Naive thymus-derived CD4-positive, alpha-beta T cell (primary cell): ENCODE results near the gene SPOP. TPM values are rescaled to one million over a fixed set of nuclear protein-coding genes. Genes with fewer than 3 reads are reported as not detected.

Experiments
- ATAC-seq: fragments of 150-1000 bp; cut with Tn5 transposase; 2 replicates; pipeline ENCODE4 v1.10.0; 2021; ENCODE audit warnings: mild to moderate bottlenecking, moderate library complexity
- CTCF ChIA-PET: fragments of 350-600 bp; sonication (Branson Sonifier 250); formaldehyde crosslinking; loops from one replicate; lab custom pipeline; 2021; ENCODE audit warnings: antibody characterized with exemption; lab: Charles Lee
- POLR2A ChIA-PET: fragments of 350-600 bp; sonication (Branson Sonifier 250); formaldehyde crosslinking; loops from one replicate; lab custom pipeline; 2021; ENCODE audit warnings: antibody characterized with exemption, inconsistent platforms; lab: Charles Lee
- DNase-seq, 9 donors: peaks; one replicate each; pipeline versions ENCODE4 v3.0.0 to v3.0.0-alpha.2; 2020 to 2022; ENCODE audit warnings: mixed read lengths in 1 of 9
- H3K27ac ChIP-seq: one replicate; pipeline ENCODE4 v1.7.0; 2013; ENCODE audit warnings: mild to moderate bottlenecking, low read depth, low read length, moderate library complexity
- H3K27me3 ChIP-seq, 2 donors: one replicate each; pipeline ENCODE4 v1.7.0; 2013; ENCODE audit warnings: low read length in 2 of 2, mild to moderate bottlenecking in 2 of 2, moderate library complexity in 2 of 2; ENCODE audit not compliant: control insufficient read depth in 2 of 2, insufficient read depth in 2 of 2
- H3K36me3 ChIP-seq, 3 experiments: 1 replicate in 2 of 3; 2 replicates in 1 of 3; pipeline ENCODE4 v1.7.0; 2013; ENCODE audit warnings: low read length in 3 of 3, mild to moderate bottlenecking in 3 of 3, moderate library complexity in 1 of 3; ENCODE audit not compliant: insufficient read depth in 3 of 3, control insufficient read depth in 2 of 3
- H3K4me1 ChIP-seq, 2 donors: one replicate each; pipeline ENCODE4 v1.7.0; 2013; ENCODE audit warnings: low read length in 2 of 2, mild to moderate bottlenecking in 2 of 2, moderate library complexity in 1 of 2; ENCODE audit not compliant: control insufficient read depth in 2 of 2, insufficient read depth in 2 of 2
- H3K4me3 ChIP-seq: 2 replicates; pipeline ENCODE4 v1.7.0; 2013; ENCODE audit warnings: mild to moderate bottlenecking, low read length
- H3K9me3 ChIP-seq, 3 experiments: 1 replicate in 2 of 3; 2 replicates in 1 of 3; pipeline ENCODE4 v1.7.0; 2013; ENCODE audit warnings: low read length in 3 of 3; ENCODE audit not compliant: control insufficient read depth in 2 of 3
- H3K27ac Mint-ChIP-seq, 9 donors: one replicate each; pipeline ENCODE4 v1.8.0; 2020 to 2022; ENCODE audit warnings: mixed read lengths in 9 of 9, mild to moderate bottlenecking in 8 of 9, moderate library complexity in 5 of 9, inconsistent platforms in 2 of 9
- H3K27me3 Mint-ChIP-seq, 5 donors: one replicate each; pipeline ENCODE4 v1.8.0; 2021 to 2022; ENCODE audit warnings: mixed read lengths in 5 of 5, mild to moderate bottlenecking in 1 of 5
- H3K36me3 Mint-ChIP-seq, 5 donors: one replicate each; pipeline ENCODE4 v1.8.0; 2020 to 2022; ENCODE audit warnings: mixed read lengths in 5 of 5, mild to moderate bottlenecking in 3 of 5, inconsistent platforms in 1 of 5
- H3K4me1 Mint-ChIP-seq, 7 donors: one replicate each; pipeline ENCODE4 v1.8.0; 2020 to 2022; ENCODE audit warnings: mixed read lengths in 7 of 7, mild to moderate bottlenecking in 3 of 7, inconsistent platforms in 1 of 7
- H3K4me3 Mint-ChIP-seq, 10 donors: one replicate each; pipeline ENCODE4 v1.8.0; 2020 to 2022; ENCODE audit warnings: mild to moderate bottlenecking in 10 of 10, mixed read lengths in 10 of 10, moderate library complexity in 6 of 10, inconsistent platforms in 2 of 10
- H3K9me3 Mint-ChIP-seq, 11 donors: one replicate each; pipeline ENCODE4 v1.8.0; 2020 to 2022; ENCODE audit warnings: mixed read lengths in 11 of 11, mild to moderate bottlenecking in 4 of 11, inconsistent platforms in 1 of 11, moderate library complexity in 1 of 11
- intact Hi-C, 2 donors: fragments of 100-400 bp; cut with micrococcal nuclease; formaldehyde crosslinking; loops; one replicate each; pipeline ENCODE4 v1.15.1; 2023
- polyA plus RNA-seq, 2 donors: library from polyadenylated mRNA; unstranded; fragments of 300-500 nt; fragmentation: Illumina TruSeq; gene quantifications; one replicate each; pipeline ENCODE4 v1.2.3, GENCODE V29; 2021
- total RNA-seq, 6 experiments: library from RNA in 5 of 6; stranded (reverse) in 5 of 6; gene quantifications; 1 replicate in 5 of 6; 2 replicates in 1 of 6; pipeline ENCODE4 v1.2.3 and lab custom pipeline; 2021 to 2026

The SPOP gene
- total and polyA plus RNA-seq, 7 experiments from 2014 or later, result 59.6 to 151 (median 81.2) TPM

DNA sequence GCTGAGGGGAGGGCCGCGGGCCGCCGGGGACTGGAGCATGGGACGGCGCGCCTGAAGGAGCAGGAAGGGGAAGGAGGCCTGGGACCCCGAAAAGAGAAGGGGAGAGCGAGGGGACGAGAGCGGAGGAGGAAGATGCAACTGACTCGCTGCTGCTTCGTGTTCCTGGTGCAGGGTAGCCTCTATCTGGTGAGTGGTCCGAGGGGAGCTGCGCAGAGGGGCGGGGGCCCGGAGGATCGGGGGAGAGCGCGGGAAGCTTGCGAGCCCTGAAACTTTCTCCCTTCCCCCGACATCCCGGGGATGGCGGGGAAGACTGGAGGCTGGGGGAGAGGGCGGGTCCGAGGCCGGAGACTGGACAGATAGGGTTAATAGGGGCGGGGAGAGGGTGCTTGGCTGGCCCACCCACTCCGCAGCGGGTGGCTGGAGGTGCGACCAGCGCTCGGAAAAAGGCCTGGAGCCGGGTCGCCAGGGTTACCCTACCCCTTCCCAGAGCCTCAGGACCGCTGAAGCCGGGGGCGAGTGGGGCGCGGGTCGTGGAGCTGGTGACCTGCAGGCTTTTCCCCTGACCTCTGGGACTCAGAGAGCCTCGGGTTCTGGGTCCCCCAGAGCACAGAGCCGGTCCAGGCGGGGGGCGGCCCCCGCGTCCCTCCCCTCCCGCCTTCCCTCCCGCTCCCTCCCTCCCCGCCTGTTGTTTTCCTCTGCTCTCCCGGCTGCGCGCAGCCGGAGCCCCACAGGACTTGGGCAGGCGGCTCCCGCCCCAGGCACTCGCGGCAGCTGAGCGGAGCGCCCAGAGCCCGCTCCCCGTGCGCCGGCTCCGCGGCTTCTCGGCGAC, 101.6 kb downstream of the SPOP start:
- CTCF ChIA-PET, result interaction anchor here (0.9 kb wide), 1 partner anchor 200 kb away, joined by 3 read pairs; no protein-coding TSS in a partner anchor
- peaks cover 26 to 69% (median 29%) of the 10 kb centered on the region in 5 donors for H3K27me3 Mint-ChIP-seq
- H3K9me3 Mint-ChIP-seq, result no peaks in the 10 kb centered on the region
- no peaks in the 10 kb centered on the region for H3K9me3 ChIP-seq
- peaks cover 0 to 9% (median 4%) of the 10 kb centered on the region in 7 donors for H3K4me1 Mint-ChIP-seq
- peak overlapping the region; percentile 41 for H3K4me3 ChIP-seq
- peak overlapping the region in 9 of 10 donors; percentile 27 to 83 (median 72) for H3K4me3 Mint-ChIP-seq
- H3K27ac Mint-ChIP-seq, result no peak overlapping the region
- no peak for ATAC-seq
- H3K27ac ChIP-seq, result no peak overlapping the region
- intact Hi-C loops, result loop anchor here in 1 of 2 donors (10.0 kb wide), 1 partner anchor 518 kb away; the partner anchor contains the start of gene PDK2
- H3K36me3 Mint-ChIP-seq, result no peaks in the 10 kb centered on the region
- peaks cover 4 to 15% of the 10 kb centered on the region in 2 donors for H3K27me3 ChIP-seq
- POLR2A ChIA-PET, result interaction anchor here (0.6 to 0.9 kb wide), 2 partner anchors 129 to 163 kb away, joined by 3 to 4 read pairs; no protein-coding TSS in a partner anchor
- no peaks in the 10 kb centered on the region for H3K36me3 ChIP-seq
- peaks cover 4 to 9% of the 10 kb centered on the region in 2 donors for H3K4me1 ChIP-seq
- no peak for DNase-seq

- Histone ChIP-seq H3K27ac (no peak within 1 kb of the TSS), H3K36me3 (no peaks in the 10 kb centered on the region), H3K9me3 (no peaks in the 10 kb centered on the region), H3K27me3 (peaks cover 4 to 15% of the 10 kb centered on the region in 2 donors), H3K4me1 (peaks cover 4 to 9% of the 10 kb centered on the region in 2 donors), H3K4me3 (peak within 1 kb of the TSS; percentile 41)
- ATAC-seq (peak; percentile 84), DNase-seq (peak; percentile 29 to 87 (median 61))
- ChIA-PET CTCF (interaction anchor here (0.6 to 1.3 kb wide), 2 partner anchors 63 to 121 kb away, joined by 3 read pairs; no protein-coding TSS in a partner anchor), POLR2A (interaction anchor here (0.9 kb wide), 1 partner anchor 129 kb away, joined by 4 read pairs; no protein-coding TSS in a partner anchor)
- H3K27me3 Mint-ChIP-seq, result peaks cover 28 to 75% (median 29%) of the 10 kb centered on the region in 5 donors
- no peaks in the 10 kb centered on the region for H3K36me3 Mint-ChIP-seq
- H3K9me3 Mint-ChIP-seq, result no peaks in the 10 kb centered on the region
- H3K4me1 Mint-ChIP-seq, result peaks cover 0 to 12% (median 4%) of the 10 kb centered on the region in 7 donors
- H3K4me3 Mint-ChIP-seq, result peak within 1 kb of the TSS; percentile 27 to 83 (median 72)
- no peak within 1 kb of the TSS for H3K27ac Mint-ChIP-seq
- intact Hi-C loops, result loop anchor here in 1 of 2 donors (1.0 to 10.0 kb wide), 2 partner anchors 120 to 519 kb away; partner anchors contain the start of gene PDK2
Measured at GRCh38 chr17:49575679-49576087, 102.2 kb downstream of the SPOP start, which contains the start of gene NXPH3. Gene NXPH3, plus strand, starts transcription at chr17:49575871. Its CDS starts 349 bp downstream, at chr17:49576220.

DNA sequence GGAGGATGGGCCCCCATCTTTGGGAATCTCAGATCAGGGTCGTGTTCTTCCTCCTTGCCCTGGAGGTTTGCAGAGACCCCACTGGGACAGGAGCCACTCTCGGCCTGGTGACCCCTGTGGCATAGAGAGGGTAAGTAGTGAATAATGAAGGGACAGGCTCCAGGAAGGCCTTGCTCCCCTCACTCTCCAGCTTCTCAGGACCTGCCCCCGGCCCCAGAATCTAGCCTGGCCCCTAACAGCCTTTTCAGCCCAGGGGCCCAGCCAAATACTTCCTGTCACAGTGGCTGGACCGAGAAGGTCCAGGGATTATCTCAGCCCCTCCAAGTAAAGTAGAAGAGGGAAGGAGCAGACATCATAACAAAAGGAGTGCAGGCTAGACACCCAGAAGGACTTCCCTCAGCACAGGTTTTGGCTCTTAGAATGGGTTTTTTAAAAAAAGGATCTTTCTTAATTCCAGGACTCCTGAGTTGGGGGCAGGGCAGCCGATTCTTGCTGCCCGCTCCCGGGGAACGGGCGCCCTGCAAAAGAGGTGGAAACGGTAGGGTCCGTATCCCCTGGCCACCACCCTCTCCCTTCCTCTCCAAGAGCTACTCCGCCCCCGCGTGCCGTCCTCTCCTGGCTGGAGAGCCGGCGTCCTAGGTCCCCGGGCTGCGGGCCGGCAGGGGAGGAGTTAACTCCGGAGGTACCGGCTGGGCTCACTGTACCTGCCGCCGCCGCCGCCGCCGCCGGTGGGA, 102.8 kb downstream of the SPOP start:
- intact Hi-C loops, result loop anchor here in 1 of 2 donors (1.0 to 10.0 kb wide), 2 partner anchors 120 to 520 kb away; partner anchors contain the start of gene PDK2
- peaks cover 4 to 15% of the 10 kb centered on the region in 2 donors for H3K27me3 ChIP-seq
- ChIA-PET POLR2A (no interaction called here), CTCF (interaction anchor here (0.6 to 1.6 kb wide), 4 partner anchors 64 to 121 kb away, joined by 3 to 4 read pairs (median 4); no protein-coding TSS in a partner anchor)
- Mint-ChIP-seq H3K27ac (no peak overlapping the region), H3K36me3 (no peaks in the 10 kb centered on the region), H3K9me3 (no peaks in the 10 kb centered on the region), H3K4me1 (peaks cover 0 to 13% (median 4%) of the 10 kb centered on the region in 7 donors), H3K4me3 (peak overlapping the region in 9 of 10 donors; percentile 27 to 83 (median 65)), H3K27me3 (peaks cover 28 to 76% (median 29%) of the 10 kb centered on the region in 5 donors)
- no peaks in the 10 kb centered on the region for H3K36me3 ChIP-seq
- H3K27ac ChIP-seq, result no peak overlapping the region
- DNase-seq, result no peak
- H3K4me3 ChIP-seq, result no peak overlapping the region
- no peak for ATAC-seq
- no peaks in the 10 kb centered on the region for H3K9me3 ChIP-seq
- peaks cover 4 to 9% of the 10 kb centered on the region in 2 donors for H3K4me1 ChIP-seq

DNA sequence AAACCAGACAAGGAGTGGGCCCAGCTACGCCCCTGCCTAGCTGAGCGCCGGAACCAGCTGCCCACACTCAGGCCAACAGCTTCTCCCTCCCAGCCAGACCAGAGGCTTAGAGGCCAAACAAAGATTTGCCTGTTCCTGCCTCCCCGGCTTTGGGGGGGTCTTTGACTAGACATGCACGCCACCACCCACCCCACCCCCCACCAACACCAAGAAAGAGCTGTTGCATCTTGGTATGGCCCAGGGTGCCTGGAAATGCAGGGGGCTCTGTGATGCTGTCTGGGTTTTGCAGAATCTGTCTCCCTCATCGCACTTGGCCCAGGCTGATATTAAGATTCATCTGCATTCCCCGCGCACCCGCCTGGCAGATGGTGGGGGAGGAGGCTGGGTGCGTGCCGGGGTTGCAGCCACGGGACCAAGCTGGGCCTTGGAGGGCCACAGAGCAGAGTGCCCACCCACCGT, 103.5 kb downstream of the SPOP start:
- ATAC-seq (no peak), DNase-seq (no peak)
- peaks cover 0 to 14% (median 7%) of the 10 kb centered on the region in 7 donors for H3K4me1 Mint-ChIP-seq
- H3K27me3 Mint-ChIP-seq, result peaks cover 28 to 76% (median 29%) of the 10 kb centered on the region in 5 donors
- no peaks in the 10 kb centered on the region for H3K36me3 Mint-ChIP-seq
- H3K9me3 Mint-ChIP-seq, result no peaks in the 10 kb centered on the region
- ChIA-PET CTCF (interaction anchor here (1.3 to 1.6 kb wide), 3 partner anchors 113 to 122 kb away, joined by 3 to 4 read pairs (median 4); no protein-coding TSS in a partner anchor), POLR2A (no interaction called here)
- H3K27ac Mint-ChIP-seq, result no peak overlapping the region
- Histone ChIP-seq H3K4me1 (peaks cover 4 to 9% of the 10 kb centered on the region in 2 donors), H3K9me3 (no peaks in the 10 kb centered on the region), H3K27me3 (peaks cover 4 to 15% of the 10 kb centered on the region in 2 donors), H3K4me3 (no peak overlapping the region), H3K27ac (no peak overlapping the region), H3K36me3 (no peaks in the 10 kb centered on the region)
- peak overlapping the region in 1 of 10 donors; percentile 81 for H3K4me3 Mint-ChIP-seq
- intact Hi-C loops, result loop anchor here in 1 of 2 donors (10.0 kb wide), 1 partner anchor 520 kb away; the partner anchor contains the start of gene PDK2

DNA sequence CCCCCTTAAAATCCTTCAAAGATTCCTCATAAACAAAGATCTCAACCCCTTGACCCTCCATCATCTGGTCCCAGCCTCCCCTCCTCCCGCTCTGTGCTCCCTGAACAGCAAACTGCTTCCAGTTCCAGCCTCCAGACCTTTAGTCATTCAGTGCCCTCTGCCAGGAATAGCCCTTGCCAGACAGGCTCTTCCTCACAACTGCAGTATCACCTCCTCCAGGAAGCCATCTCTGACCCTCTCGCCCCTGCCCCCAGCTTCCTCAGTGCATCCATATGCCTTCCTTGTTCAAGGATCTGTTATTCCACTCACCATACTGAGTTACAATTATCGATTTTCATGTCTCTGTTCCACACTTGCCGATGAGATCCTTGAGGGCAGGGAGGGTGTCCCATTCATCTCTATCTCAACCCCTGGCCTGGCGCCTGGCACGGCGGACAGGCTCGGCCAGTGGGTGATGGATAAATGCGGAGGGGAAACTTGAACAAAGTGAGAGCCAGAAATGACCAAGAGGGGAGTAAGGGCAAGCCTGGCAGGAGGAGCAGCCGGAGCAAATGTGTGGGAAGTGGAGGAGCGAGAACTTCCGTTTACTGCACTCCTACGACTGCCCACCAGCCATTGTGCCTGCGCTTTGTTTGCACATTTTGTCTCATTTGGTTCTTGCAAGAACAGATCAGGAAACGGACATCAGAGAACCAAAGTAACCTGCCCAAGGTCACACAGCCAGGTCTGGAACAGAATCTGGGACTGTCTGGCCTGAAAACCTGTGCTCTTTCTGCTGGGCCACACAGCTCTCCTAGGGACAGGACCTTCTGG, 104.2 kb downstream of the SPOP start:
- CTCF ChIA-PET, result interaction anchor here (1.5 to 1.6 kb wide), 2 partner anchors 113 to 121 kb away, joined by 4 read pairs; no protein-coding TSS in a partner anchor
- Mint-ChIP-seq H3K4me3 (peak overlapping the region in 3 of 10 donors; percentile 29 to 59 (median 48)), H3K36me3 (no peaks in the 10 kb centered on the region), H3K27me3 (peaks cover 25 to 72% (median 26%) of the 10 kb centered on the region in 5 donors), H3K27ac (peak overlapping the region in 2 of 9 donors; percentile 12 to 54), H3K4me1 (peaks cover 0 to 14% (median 7%) of the 10 kb centered on the region in 7 donors), H3K9me3 (no peaks in the 10 kb centered on the region)
- ATAC-seq, result no peak
- peaks cover 4 to 9% of the 10 kb centered on the region in 2 donors for H3K4me1 ChIP-seq
- no peak overlapping the region for H3K4me3 ChIP-seq
- H3K27ac ChIP-seq, result no peak overlapping the region
- no peak for DNase-seq
- intact Hi-C loops, result loop anchor here in 1 of 2 donors (10.0 kb wide), 1 partner anchor 521 kb away; the partner anchor contains the start of gene PDK2
- no peaks in the 10 kb centered on the region for H3K36me3 ChIP-seq
- no peaks in the 10 kb centered on the region for H3K9me3 ChIP-seq
- peaks cover 4 to 15% of the 10 kb centered on the region in 2 donors for H3K27me3 ChIP-seq
- POLR2A ChIA-PET, result no interaction called here
